Measurements from ENCODE around the gene EOGT.

Gene EOGT

DNA sequence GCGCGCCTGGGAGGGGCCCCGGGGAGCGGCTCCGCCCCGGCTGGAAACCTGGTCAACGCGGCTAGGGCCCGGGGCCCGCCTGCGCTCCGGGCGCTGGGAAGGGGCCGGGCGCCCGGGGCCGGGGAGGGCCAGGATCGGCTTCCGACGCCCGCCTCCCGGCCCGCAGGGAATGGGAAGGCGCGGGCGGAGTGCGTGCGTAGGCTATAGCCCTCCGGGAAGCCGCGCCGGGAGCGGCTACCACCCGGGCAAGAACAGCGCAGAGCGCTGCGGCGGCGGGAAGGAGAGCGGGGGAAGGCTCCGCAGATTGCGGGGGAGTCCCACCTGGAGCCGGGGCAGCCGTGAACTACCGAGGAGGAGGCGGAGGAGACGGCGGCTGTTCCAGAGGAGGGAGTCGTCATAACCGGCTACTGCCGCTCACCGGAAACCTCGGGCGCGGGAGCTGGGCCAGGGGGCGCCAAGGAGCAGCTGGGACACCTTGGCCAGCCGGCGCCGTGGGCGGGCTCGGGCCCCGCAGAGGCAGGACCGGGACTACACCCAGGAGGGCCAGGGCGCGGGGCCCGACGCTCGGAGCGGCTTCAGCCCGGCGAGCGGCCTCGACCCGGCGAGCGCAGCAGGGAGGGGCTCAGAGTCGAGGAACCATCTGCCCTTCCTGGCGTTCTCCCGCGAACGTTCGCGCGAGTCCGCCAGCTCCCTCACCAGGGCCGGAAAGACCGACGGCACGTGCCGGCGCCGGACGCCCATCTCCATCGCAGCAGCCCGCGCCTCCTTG, at the start of gene EOGT:
EOGT (minus strand) TSS at position 432 of the 769 bp plus-strand sequence. CDS start 3,838 bp downstream, outside the sequence.
- H3K27me3 Mint-ChIP-seq (ENCODE audit: low read depth) = no peaks in the 10 kb centered on the region
- peak within 1 kb of the TSS; percentile 92 for H3K4me3 Mint-ChIP-seq
- H3K9me3 Mint-ChIP-seq = no peaks in the 10 kb centered on the region
- H3K27ac Mint-ChIP-seq = peak within 1 kb of the TSS; percentile 90
- H3K4me1 Mint-ChIP-seq (ENCODE audit: low read depth) = peaks cover 28% of the 10 kb centered on the region
- peaks cover 19% of the 10 kb centered on the region for H3K36me3 Mint-ChIP-seq (ENCODE audit: low read depth)
- DNase-seq (ENCODE audit: low spot score) = peak; percentile 87

DNA sequence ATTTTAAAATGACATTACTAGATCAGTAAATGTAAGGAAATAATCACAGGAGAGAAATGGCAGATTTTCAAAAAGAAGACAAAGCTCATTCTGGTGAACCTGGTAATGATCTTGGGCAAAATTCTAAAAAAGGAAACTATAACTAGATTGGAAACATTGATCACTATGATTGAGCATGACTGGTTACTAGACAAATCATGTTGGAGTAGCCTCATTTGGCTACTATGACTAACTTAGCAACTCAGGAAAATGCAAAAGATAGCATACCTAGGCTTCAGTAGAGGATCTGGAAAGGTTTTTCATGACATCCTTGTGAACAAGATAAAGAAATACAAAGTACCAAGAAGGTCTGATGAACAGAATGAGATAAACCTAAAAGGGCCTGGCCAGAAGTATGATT, 46.2 kb upstream of the EOGT start:
- no peak for DNase-seq (ENCODE audit: low spot score)
- Mint-ChIP-seq H3K4me1 (ENCODE audit: low read depth) (peaks cover 55% of the 10 kb centered on the region), H3K9me3 (peaks cover 5% of the 10 kb centered on the region), H3K36me3 (ENCODE audit: low read depth) (peaks cover 70% of the 10 kb centered on the region), H3K27ac (peak overlapping the region; percentile 97), H3K4me3 (peak overlapping the region; percentile 24), H3K27me3 (ENCODE audit: low read depth) (no peaks in the 10 kb centered on the region)

GRCh38 chr3:69058947-69059224, 45.4 kb upstream of the EOGT start:
- Mint-ChIP-seq H3K27me3 (ENCODE audit: low read depth) (no peaks in the 10 kb centered on the region), H3K4me1 (ENCODE audit: low read depth) (peaks cover 49% of the 10 kb centered on the region), H3K36me3 (ENCODE audit: low read depth) (peaks cover 65% of the 10 kb centered on the region), H3K4me3 (peak overlapping the region; percentile 24), H3K9me3 (peaks cover 5% of the 10 kb centered on the region), H3K27ac (peak overlapping the region; percentile 97)
- DNase-seq (ENCODE audit: low spot score) = no peak

GRCh38 chr3:69058180-69058946, 44.9 kb upstream of the EOGT start:
- H3K27ac Mint-ChIP-seq = peak overlapping the region; percentile 97
- H3K27me3 Mint-ChIP-seq (ENCODE audit: low read depth) = no peaks in the 10 kb centered on the region
- H3K4me3 Mint-ChIP-seq = peak overlapping the region; percentile 24
- no peak for DNase-seq (ENCODE audit: low spot score)
- H3K9me3 Mint-ChIP-seq = peaks cover 5% of the 10 kb centered on the region
- H3K4me1 Mint-ChIP-seq (ENCODE audit: low read depth) = peaks cover 45% of the 10 kb centered on the region
- peaks cover 64% of the 10 kb centered on the region for H3K36me3 Mint-ChIP-seq (ENCODE audit: low read depth)

- peaks cover 44% of the 10 kb centered on the region for H3K4me1 Mint-ChIP-seq (ENCODE audit: low read depth)
Observed at GRCh38 chr3:69052472-69052898, 39.0 kb upstream of the EOGT start.

DNA sequence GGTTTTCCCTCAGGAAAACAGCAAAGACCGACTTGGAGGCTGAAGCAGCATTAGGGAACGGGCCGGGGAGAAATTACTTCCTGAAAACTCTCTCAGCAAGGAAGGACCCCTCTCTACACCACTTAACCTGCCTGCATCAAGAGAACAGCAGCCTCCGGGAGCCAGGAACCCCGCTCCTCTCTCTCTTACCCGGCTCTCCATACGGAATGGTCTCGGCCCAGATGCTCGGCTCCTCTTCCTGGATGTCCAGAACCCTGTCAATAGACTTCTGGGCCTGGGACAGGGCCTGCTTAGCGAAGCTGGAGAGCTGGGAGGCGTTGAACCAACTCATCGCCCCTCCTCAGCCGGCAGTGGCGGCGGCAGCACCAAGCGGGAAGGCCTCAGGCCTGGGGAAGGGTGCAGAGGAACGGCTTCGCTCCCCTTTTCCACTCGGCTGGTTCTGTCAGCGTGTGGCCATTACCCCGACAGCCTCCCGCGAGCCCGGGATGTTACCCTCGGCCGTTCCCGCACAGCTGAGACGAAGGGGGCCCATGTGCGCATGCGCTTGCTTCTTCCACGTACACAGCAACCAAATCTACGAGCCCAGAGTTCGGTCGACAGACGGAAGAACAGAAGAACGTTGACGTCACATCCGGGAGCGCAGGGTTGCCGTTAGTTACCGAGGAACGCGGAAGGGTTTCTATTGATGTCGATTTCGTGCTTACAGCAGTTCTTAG, 38.4 kb upstream of the EOGT start, which contains the start of gene TMF1:
TMF1 (minus strand) TSS at position 578 of the 716 bp plus-strand sequence; CDS start at position 331, 247 bp downstream.
- H3K36me3 Mint-ChIP-seq (ENCODE audit: low read depth) = peaks cover 44% of the 10 kb centered on the region
- peak within 1 kb of the TSS; percentile 95 for H3K27ac Mint-ChIP-seq
- no peaks in the 10 kb centered on the region for H3K27me3 Mint-ChIP-seq (ENCODE audit: low read depth)
- H3K4me1 Mint-ChIP-seq (ENCODE audit: low read depth) = peaks cover 42% of the 10 kb centered on the region
- peak; percentile 96 for DNase-seq (ENCODE audit: low spot score)
- peak within 1 kb of the TSS; percentile 98 for H3K4me3 Mint-ChIP-seq
- H3K9me3 Mint-ChIP-seq = no peaks in the 10 kb centered on the region

More at GRCh38 chr3:69052472-69052898, 39.0 kb upstream of the EOGT start:
- H3K27me3 Mint-ChIP-seq (ENCODE audit: low read depth) = no peaks in the 10 kb centered on the region
- peaks cover 45% of the 10 kb centered on the region for H3K36me3 Mint-ChIP-seq (ENCODE audit: low read depth)
- no peaks in the 10 kb centered on the region for H3K9me3 Mint-ChIP-seq
- DNase-seq (ENCODE audit: low spot score) = no peak
- peak overlapping the region; percentile 95 for H3K27ac Mint-ChIP-seq
- peak overlapping the region; percentile 98 for H3K4me3 Mint-ChIP-seq

- peaks cover 46% of the 10 kb centered on the region for H3K4me1 Mint-ChIP-seq (ENCODE audit: low read depth)
- H3K9me3 Mint-ChIP-seq = no peaks in the 10 kb centered on the region
- H3K27ac Mint-ChIP-seq = no peak overlapping the region
- no peak for DNase-seq (ENCODE audit: low spot score)
- peaks cover 47% of the 10 kb centered on the region for H3K36me3 Mint-ChIP-seq (ENCODE audit: low read depth)
- H3K27me3 Mint-ChIP-seq (ENCODE audit: low read depth) = no peaks in the 10 kb centered on the region
- peak overlapping the region; percentile 24 for H3K4me3 Mint-ChIP-seq
Observed at GRCh38 chr3:69048990-69049389, 35.5 kb upstream of the EOGT start.

DNA sequence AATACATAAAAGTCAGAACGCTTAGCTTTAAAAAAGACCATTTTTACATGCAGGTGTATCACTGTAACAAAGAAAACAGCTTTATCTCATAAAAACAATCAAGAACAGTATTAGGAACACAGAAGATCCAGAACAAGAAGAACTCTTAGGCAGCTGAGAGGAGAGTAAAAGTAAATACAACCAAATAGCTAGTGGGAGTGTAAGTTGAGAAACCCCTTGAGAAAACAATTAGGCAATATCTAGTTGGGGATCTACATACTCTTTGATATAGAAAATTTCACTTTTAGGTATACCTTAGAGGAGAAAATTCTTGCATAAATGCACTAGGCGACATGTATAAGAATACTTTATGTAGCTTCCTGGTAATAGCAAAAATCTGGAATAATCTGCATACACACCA, 31.1 kb upstream of the EOGT start:
- Mint-ChIP-seq H3K27ac (peak overlapping the region; percentile 31), H3K9me3 (no peaks in the 10 kb centered on the region)

GRCh38 chr3:69033470-69033869, 20.0 kb upstream of the EOGT start:
- H3K27me3 Mint-ChIP-seq (ENCODE audit: low read depth) = no peaks in the 10 kb centered on the region
- no peaks in the 10 kb centered on the region for H3K9me3 Mint-ChIP-seq
- H3K4me1 Mint-ChIP-seq (ENCODE audit: low read depth) = peaks cover 9% of the 10 kb centered on the region
- peaks cover 61% of the 10 kb centered on the region for H3K36me3 Mint-ChIP-seq (ENCODE audit: low read depth)
- H3K27ac Mint-ChIP-seq = peak overlapping the region; percentile 57
- no peak overlapping the region for H3K4me3 Mint-ChIP-seq
- peak; percentile 37 for DNase-seq (ENCODE audit: low spot score)

More for the DNA sequence above, 31.1 kb upstream of the EOGT start:
- DNase-seq (ENCODE audit: low spot score) = no peak
- peaks cover 28% of the 10 kb centered on the region for H3K4me1 Mint-ChIP-seq (ENCODE audit: low read depth)
- no peaks in the 10 kb centered on the region for H3K27me3 Mint-ChIP-seq (ENCODE audit: low read depth)
- H3K36me3 Mint-ChIP-seq (ENCODE audit: low read depth) = peaks cover 45% of the 10 kb centered on the region
- H3K4me3 Mint-ChIP-seq = no peak overlapping the region

DNA sequence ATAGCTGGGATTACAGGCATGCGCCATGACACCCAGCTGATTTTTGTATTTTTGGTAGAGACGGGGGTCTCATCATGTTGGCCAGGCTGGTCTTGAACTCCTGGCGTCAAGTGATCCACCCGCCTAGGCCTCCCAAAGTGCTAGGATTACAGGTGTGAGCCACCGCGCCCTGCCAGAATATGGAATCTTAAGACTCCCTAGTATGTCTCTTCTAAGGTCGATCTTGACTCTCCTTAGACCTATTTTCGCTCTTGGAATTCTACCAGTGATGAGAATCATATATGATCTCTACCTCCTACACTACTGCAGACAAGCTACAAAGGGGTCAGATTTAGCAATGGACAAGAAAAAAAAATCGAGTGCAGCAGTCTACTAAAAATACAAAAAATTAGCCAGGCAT, 19.3 kb upstream of the EOGT start:
- DNase-seq (ENCODE audit: low spot score) = no peak
- Mint-ChIP-seq H3K9me3 (no peaks in the 10 kb centered on the region), H3K27ac (peak overlapping the region; percentile 76), H3K4me1 (ENCODE audit: low read depth) (peaks cover 9% of the 10 kb centered on the region), H3K27me3 (ENCODE audit: low read depth) (no peaks in the 10 kb centered on the region), H3K4me3 (no peak overlapping the region), H3K36me3 (ENCODE audit: low read depth) (peaks cover 61% of the 10 kb centered on the region)

GRCh38 chr3:69032142-69032541, 18.7 kb upstream of the EOGT start:
- DNase-seq (ENCODE audit: low spot score) = no peak
- Mint-ChIP-seq H3K4me3 (no peak overlapping the region), H3K27ac (no peak overlapping the region), H3K9me3 (no peaks in the 10 kb centered on the region), H3K36me3 (ENCODE audit: low read depth) (peaks cover 65% of the 10 kb centered on the region), H3K27me3 (ENCODE audit: low read depth) (no peaks in the 10 kb centered on the region), H3K4me1 (ENCODE audit: low read depth) (peaks cover 9% of the 10 kb centered on the region)

GRCh38 chr3:69031635-69032034, 18.2 kb upstream of the EOGT start:
- no peak overlapping the region for H3K27ac Mint-ChIP-seq
- no peak for DNase-seq (ENCODE audit: low spot score)
- H3K4me3 Mint-ChIP-seq = no peak overlapping the region
- H3K4me1 Mint-ChIP-seq (ENCODE audit: low read depth) = peaks cover 7% of the 10 kb centered on the region
- H3K36me3 Mint-ChIP-seq (ENCODE audit: low read depth) = peaks cover 62% of the 10 kb centered on the region
- no peaks in the 10 kb centered on the region for H3K9me3 Mint-ChIP-seq
- H3K27me3 Mint-ChIP-seq (ENCODE audit: low read depth) = no peaks in the 10 kb centered on the region

- Mint-ChIP-seq H3K4me3 (no peak overlapping the region), H3K36me3 (ENCODE audit: low read depth) (peaks cover 34% of the 10 kb centered on the region), H3K4me1 (ENCODE audit: low read depth) (peaks cover 15% of the 10 kb centered on the region), H3K27ac (no peak overlapping the region), H3K27me3 (ENCODE audit: low read depth) (no peaks in the 10 kb centered on the region), H3K9me3 (no peaks in the 10 kb centered on the region)
- no peak for DNase-seq (ENCODE audit: low spot score)
Observed at GRCh38 chr3:69020857-69021256, 7.4 kb upstream of the EOGT start.

DNA sequence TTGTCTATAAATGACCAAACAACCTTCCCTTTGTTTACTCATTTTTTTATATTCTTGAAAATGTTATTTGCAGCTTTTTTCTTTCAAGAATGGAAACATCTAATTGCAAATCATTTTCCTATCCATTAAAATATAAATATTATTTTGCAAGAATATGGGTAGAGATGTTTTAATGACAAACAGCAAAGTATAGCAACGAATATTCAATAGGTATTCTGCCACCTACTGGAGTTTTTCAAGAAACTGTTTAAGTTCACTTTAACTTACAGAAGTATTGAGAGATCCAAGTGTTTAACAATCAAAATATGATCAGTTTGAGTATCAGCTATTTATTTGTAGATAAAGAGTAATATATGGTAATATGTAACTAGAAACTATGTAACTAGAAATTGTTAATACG, 6.9 kb upstream of the EOGT start:
- Mint-ChIP-seq H3K4me1 (ENCODE audit: low read depth) (peaks cover 15% of the 10 kb centered on the region), H3K36me3 (ENCODE audit: low read depth) (peaks cover 30% of the 10 kb centered on the region), H3K4me3 (no peak overlapping the region)

More for the DNA sequence above, 6.9 kb upstream of the EOGT start:
- no peak overlapping the region for H3K27ac Mint-ChIP-seq
- H3K27me3 Mint-ChIP-seq (ENCODE audit: low read depth) = no peaks in the 10 kb centered on the region
- no peak for DNase-seq (ENCODE audit: low spot score)
- H3K9me3 Mint-ChIP-seq = no peaks in the 10 kb centered on the region

Data from T-helper 2 cell treated with Interferon-gamma antibody and Interleukin-4, amounts not matched to agents 5 μg/mL and 100 μg/mL, for 36 hours (primary cell).